Measurements from ENCODE around the gene TNMD.
"Not testable (repeated sequence)": the region's sequence is repeated elsewhere in the genome, so short reads cannot be mapped to it uniquely, and the experiment has no call there.

TNMD gene

DNA sequence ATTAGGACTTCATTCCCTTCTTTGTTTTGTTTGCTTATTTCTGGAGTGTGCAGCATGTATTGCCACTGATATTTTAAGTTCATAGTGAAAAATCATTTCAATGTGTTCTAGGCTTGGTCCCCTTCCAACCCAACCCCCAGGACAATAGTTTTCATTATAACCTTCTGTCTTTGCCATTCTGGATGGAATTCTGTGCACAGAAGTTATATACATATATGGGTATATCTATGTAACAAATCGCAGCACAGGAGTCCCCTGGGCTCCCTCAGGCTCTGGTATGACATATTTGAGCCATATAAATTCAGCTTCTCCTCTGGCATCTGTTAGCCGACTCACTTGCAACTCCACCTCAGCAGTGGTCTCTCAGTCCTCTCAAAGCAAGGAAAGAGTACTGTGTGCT lies at the start of gene TNMD:
Gene TNMD, plus strand, starts transcription at position 326 of the 400 bp plus-strand sequence. CDS start 83 bp downstream, outside the sequence.
- no peak for DNase-seq

- DNase-seq: not testable (repeated sequence)
Observed at GRCh38 chrX:100565534-100565933, 19.2 kb upstream of the TNMD start.

DNA sequence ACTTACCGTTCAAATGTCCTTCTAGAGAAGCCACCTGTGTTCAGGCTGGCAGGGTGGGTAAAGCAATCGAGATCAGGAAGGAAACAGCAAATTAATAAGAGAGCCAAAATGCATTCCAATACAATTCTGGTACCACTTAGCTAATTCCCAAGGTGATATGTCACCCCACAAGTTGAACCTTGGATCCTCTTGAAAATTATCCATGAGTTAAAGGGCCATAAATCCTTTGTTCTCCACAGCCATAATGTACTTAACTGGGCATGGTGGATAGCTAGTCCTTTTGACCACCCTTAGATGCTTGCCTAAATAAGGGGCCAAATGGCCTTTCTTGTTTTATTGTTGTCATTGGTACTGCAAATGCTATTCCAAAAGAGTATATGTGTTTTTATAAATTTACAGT lies 2.0 kb downstream of the TNMD start:
- DNase-seq: no peak

- DNase-seq: no peak
Observed at GRCh38 chrX:100587861-100588260, 3.1 kb downstream of the TNMD start.

- no peak for DNase-seq
Observed at GRCh38 chrX:100591256-100592051, 6.7 kb downstream of the TNMD start.

GRCh38 chrX:100593126-100593525 lies 8.4 kb downstream of the TNMD start:
- no peak for DNase-seq

DNA sequence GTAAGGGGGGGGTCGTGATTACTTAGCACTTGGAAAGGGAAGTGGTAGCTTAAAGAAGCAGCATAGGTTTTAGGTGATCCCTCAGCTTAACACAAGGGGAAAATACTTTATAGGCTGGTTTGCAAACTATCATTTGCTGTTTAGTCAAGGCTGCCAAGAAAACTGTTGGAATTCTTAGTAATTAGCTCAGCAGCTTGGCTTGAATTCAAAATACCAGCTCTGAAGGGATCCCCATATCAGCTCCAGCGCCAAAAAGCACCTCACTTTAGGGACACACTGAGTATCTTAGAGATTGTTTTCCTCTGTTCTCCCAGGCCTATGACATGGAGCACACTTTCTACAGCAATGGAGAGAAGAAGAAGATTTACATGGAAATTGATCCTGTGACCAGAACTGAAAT lies 8.8 kb downstream of the TNMD start:
- DNase-seq: no peak

DNA sequence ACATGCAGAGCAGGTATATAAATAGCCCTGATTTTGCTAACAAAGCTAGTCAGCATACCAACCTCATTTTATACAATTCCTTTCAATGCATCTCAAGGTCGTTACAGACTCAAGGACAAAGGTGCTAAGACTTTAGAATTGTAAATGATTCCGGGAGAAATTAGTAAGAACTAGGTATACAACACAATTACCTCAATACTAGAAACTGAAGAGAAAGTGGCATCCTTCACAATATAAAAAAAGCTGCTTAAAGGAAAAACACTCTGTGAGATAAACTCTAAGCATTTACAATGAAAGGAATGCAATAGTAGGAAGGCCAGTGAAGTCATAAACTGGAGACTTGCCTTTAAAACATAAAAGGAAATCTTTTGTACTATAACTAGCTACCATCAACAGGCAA lies 11.9 kb downstream of the TNMD start:
- no peak for DNase-seq

DNA sequence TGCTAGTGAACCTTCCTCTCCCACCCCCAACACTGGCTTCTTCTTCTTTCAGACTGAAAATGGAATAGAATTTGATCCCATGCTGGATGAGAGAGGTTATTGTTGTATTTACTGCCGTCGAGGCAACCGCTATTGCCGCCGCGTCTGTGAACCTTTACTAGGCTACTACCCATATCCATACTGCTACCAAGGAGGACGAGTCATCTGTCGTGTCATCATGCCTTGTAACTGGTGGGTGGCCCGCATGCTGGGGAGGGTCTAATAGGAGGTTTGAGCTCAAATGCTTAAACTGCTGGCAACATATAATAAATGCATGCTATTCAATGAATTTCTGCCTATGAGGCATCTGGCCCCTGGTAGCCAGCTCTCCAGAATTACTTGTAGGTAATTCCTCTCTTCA lies 14.7 kb downstream of the TNMD start:
- DNase-seq: no peak

- no peak for DNase-seq
Observed at GRCh38 chrX:100600340-100600739, 15.6 kb downstream of the TNMD start.

- no peak for DNase-seq
Observed at GRCh38 chrX:100600758-100601157, 16.0 kb downstream of the TNMD start.

- no peak for DNase-seq
Observed at GRCh38 chrX:100606753-100607152, 22.0 kb downstream of the TNMD start.

- no peak for DNase-seq
Observed at GRCh38 chrX:100609591-100609990, 24.9 kb downstream of the TNMD start.

- no peak for DNase-seq
Observed at GRCh38 chrX:100611951-100612350, 27.2 kb downstream of the TNMD start.

DNA sequence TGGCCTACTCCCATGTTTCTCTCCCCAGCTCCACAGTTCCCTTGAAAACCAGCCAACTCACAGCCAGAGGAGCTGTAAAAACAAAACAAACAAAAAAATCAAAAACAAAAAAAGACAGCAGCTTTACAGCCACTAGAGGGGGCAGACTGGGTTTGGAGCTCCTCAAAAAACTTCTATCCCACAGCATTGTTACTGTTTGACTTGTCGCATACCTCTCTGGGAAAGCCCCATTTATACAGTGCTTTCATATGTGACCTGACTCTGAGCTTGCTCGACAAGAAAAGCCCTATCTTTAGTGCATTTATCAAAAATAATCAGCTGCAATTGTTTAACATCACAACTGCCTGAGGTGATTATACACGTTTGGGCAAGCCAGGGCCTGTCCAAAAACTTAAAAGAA lies 30.3 kb downstream of the TNMD start:
- DNase-seq: no peak

- DNase-seq: no peak
Observed at GRCh38 chrX:100623001-100623400, 38.3 kb downstream of the TNMD start.

- DNase-seq: no peak
Observed at GRCh38 chrX:100625985-100626491, 41.3 kb downstream of the TNMD start.

DNA sequence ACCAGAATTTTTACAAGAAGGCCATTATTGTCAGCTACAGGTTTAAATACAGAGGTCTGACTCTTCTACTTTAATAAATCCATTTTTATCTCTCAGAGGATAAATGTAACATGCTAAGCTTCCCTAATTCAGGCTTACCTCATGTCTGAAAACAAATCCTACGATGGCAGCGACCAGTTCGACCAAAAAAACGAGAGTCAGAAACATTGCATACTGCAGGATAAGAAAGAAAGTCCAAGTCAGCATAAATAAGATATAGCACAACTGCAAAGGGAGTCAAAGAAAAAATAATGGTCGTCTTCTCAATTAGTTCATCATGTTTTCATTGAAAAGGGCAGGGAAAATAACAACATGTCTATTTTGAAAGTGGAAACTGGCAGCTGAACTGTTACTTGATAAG lies 50.3 kb downstream of the TNMD start:
- DNase-seq: no peak

DNA sequence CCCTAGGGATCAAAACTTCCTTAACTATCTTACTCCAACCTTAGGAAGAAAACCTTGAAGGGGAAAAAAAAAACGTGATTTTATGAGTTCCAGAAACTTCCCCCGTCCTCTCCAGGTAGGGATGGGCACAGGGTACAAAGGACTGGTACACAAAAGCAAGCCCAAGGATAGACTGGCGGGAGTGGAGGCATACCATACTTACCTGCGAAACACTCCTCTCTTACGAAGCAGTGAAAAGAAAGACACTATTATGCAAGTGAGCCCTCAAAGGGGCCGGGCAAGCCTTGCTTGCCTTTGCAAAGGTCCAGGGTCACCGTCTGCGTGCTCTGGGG lies 51.2 kb downstream of the TNMD start:
- no peak for DNase-seq

GRCh38 chrX:100636321-100636991 lies 51.7 kb downstream of the TNMD start, which contains the start of gene TSPAN6:
TSPAN6 (minus strand) TSS chrX:100636806; CDS start chrX:100636694, 112 bp downstream.
- peak; percentile 8 for DNase-seq

DNA sequence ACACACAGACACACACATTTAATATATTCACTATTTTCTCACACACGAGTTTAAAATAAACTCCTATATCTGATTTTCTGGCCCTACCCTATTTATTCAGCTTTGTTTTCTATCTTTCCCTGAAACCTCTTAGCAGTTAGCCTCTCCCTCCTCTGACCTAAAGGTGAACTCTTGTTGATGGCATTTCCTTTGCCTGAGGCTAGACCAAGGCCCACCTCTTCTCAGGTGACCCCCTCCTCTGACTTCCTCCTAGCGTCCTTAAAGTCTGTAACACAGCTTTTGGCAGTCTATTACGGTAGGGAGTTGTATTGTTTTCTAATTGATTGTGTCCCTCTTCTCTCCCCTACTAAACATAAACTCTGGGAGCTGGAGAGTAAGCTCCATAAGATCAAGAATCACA lies 57.6 kb downstream of the TNMD start:
- no peak for DNase-seq

GRCh38 chrX:100643212-100643611 lies 58.5 kb downstream of the TNMD start:
- no peak for DNase-seq

- DNase-seq: no peak
Observed at GRCh38 chrX:100643956-100644860, 59.5 kb downstream of the TNMD start, which contains the start of gene SRPX2. SRPX2 (plus strand) TSS chrX:100644199; CDS start chrX:100646323, 2,124 bp downstream.

All from GOT3 (cell line).